GM21825 (cell line): Measurements from ENCODE around the gene IQCH.
"Not testable (repeated sequence)": the region's sequence is repeated elsewhere in the genome, so short reads cannot be mapped to it uniquely, and the experiment has no call there.

Experiments
- ATAC-seq: cut with Tn5 transposase; IDR thresholded peaks from one replicate; pipeline ENCODE4 v1.9.1; 2021; ENCODE audit warnings: mild to moderate bottlenecking, moderate library complexity; ENCODE audit not compliant: unreplicated experiment

Gene IQCH

GRCh38 chr15:67244971-67245478, 9.6 kb upstream of the IQCH start:
- ATAC-seq, result no peak

DNA sequence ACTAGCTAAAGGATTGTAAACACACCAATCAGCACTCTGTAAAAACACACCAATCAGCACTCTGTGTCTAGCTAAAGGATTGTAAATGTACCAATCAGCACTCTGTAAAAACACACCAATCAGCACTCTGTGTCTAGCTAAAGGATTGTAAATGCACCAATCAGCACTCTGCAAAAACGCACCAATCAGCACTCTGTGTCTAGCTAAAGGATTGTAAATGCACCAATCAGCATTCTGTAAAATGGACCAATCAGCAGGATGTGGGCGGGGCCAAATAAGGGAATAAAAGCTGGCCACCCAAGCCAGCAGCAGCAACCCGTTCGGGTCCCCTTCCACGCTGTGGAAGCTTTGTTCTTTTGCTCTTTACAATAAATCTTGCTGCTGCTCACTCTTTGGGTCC, 8.0 kb upstream of the IQCH start:
- not testable (repeated sequence) for ATAC-seq

DNA sequence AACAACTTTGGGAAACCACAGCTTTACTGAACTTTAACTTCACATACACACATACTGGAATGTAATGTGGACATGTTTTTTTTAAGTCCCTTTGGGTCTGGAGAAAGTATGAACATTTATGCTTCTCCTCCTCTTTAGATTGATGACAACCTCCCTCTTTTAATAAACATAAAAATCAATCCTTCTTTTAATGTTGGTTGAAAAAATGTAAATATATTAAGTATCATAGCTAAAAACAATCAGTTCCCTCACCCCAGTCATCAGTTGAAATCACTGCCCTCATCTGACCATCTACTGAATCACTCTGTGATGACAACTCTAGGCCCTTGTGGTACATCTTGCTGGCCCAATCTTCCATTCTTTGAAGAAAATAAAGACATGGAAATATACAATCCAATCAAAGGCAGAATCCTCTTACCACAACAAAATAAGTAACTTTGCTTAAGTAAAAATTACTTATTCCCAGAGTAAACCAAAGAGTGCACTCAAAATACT, 6.5 kb upstream of the IQCH start:
- ATAC-seq, result no peak

GRCh38 chr15:67249830-67250229, 4.8 kb upstream of the IQCH start:
- ATAC-seq, result no peak

GRCh38 chr15:67251318-67251717, 3.3 kb upstream of the IQCH start:
- no peak for ATAC-seq

DNA sequence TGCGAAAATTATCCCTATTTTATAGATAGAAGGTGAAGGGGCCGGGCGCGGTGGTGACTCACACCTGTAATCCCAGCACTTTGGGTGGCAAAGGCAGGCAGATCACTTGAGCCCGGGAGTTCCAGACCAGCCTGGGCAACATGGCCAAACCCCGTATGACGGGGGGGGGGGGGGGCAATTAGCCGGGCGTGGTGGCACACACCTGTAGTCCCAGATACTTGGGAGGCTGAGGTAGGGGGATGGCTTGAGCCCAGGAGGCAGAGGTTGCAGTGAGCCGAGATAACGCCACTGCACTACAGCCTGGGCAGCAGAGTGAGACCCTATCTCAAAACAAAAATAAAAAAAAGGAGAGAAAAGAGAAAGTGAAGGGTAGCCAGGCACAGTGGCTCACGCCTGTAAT, 1.5 kb upstream of the IQCH start:
- no peak for ATAC-seq

- ATAC-seq, result no peak
Observed at GRCh38 chr15:67253549-67254237, 893 bp upstream of the IQCH start.

DNA sequence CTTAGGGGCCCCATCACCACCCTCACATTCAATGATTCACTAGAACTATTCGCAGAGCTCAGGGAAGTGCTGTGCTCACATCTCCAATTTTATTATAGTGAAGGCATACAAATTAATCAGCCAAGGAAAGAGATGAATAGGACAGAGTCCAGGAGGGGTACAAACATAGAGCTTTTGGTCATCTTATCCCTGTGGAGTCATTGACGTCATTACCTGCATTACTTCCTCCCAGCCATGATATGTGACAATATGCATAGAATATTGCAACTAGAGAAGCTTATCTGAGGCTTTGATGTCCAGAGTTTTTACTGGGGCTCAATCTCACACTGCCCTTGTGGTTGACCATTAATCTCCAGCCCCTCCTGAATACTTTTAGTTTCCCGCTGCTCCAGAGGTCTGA, 1.5 kb downstream of the IQCH start:
- no peak for ATAC-seq

DNA sequence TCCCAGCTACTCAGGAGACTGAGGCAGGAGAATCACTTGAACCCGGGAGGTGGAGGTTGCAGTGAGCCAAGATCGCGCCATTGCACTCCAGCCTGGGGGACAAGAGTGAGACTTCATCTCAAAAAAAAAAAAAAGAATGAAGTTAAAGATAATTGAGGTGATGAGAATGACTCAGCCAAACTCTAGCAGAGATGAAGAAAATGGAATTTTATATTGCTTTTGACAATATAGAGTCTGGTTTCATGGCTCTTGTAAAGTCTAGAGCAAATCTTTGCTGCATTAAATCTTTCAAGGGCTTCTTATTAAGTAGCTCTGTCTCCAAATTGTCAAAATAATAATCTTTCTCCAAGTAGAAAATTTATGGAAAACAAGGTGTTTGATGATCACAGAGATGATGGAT, 3.8 kb downstream of the IQCH start:
- ATAC-seq, result not testable (repeated sequence)

- ATAC-seq, result no peak
Observed at GRCh38 chr15:67259379-67259778, 4.8 kb downstream of the IQCH start.

- no peak for ATAC-seq
Observed at GRCh38 chr15:67259806-67260205, 5.2 kb downstream of the IQCH start.

DNA sequence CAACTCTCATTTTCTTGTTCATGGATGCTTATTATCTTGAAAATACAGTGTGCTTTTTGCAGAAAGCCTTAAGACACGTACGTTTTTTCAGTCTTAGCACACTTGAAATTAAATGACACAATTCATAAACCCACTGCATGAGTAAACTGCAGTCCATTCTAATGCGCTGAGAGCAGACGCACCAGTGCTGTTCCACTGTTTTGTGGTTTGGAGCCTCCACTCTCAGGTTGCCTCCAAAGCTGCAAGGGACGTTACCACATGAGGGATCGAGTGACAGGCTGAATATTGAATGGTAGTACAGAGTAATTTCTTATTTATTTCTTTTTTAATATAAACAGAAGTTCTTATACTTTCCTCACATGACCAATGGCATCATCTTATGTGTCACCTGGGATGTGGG, 12.3 kb downstream of the IQCH start:
- ATAC-seq, result no peak

GRCh38 chr15:67267440-67267839, 12.9 kb downstream of the IQCH start:
- no peak for ATAC-seq

DNA sequence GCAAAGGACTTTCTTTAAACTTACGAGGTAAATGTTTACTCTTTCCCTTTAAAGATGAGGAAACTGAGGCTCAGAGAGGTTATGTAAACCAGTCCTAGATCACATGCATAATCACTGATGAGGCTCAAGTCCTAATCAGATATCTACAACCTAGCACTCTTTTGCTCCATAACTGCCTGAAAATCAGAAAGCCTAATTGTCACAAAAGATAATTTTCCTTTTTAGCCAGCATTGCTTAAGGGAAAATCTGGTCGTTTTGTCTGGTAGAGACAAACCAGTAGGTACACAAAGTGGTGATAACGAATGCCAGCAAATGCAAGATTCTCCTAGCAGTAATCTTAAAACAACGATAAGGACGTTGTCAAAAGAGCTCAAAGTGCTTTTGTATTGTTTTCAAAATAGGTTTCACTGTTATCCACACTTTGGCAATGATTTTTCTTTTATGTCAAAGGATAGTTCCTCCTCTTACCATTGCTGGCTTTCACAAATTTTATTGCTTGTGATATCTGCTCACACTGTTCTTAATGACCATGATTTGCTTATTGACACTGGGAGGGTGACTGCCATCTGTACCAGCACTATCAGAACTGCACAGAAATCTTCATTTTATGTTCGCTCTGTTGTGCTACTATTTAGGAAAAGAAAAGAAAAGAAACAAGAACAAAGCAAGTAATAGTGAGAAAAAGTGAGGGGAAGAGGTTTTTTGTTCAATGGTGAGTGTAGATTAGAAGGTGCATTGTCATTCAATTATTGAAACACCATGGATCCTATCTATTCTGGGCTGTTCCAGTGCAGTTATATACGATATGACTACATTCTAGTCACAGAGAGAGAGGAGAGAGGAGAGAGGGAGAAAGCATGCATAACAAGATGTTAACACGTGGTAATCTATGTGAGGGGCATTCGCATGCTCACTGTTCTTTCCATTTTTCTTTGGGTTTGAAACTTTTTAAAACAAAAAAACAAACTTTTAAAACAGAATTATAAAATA, 13.7 kb downstream of the IQCH start:
- ATAC-seq, result no peak

DNA sequence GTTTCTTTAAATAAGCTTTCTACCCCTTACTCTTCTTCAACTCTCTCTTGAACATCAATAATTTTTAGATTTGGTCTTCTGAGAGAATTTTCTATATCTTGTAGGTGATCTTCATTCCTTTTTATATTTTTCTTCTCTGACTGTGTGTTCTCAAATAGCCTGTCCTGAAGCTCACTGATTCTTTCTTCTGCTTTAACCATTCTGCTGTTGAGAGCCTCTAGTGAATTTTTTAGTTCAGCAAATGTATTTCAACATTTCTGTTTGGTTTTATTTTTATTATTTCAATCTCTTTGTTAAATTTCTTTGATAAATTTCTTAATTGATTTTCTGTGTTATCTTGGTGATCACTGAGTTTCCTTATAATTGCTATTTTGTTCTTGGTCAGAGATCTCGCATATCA, 19.6 kb downstream of the IQCH start:
- ATAC-seq, result no peak

GRCh38 chr15:67276666-67277065, 22.1 kb downstream of the IQCH start:
- ATAC-seq, result no peak

DNA sequence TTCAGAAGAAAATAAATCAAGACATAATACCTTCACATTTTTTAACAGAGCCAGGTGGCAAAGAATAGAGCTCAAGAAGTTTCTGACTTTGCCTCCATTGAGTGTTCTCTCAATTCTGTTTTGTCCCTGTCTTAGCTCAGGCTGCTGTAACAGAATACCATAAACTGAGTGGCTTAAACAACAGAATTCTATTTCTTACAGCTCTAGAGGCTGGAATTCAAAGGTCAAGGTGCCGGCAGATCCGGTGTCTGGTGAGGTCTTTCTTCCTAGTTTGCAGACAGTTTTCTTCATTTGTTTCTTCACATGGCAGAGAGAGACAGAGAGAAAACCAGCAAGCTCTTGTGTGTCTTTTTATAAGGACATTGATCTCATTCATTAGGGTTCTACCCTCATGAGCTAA, 25.6 kb downstream of the IQCH start:
- ATAC-seq, result no peak

DNA sequence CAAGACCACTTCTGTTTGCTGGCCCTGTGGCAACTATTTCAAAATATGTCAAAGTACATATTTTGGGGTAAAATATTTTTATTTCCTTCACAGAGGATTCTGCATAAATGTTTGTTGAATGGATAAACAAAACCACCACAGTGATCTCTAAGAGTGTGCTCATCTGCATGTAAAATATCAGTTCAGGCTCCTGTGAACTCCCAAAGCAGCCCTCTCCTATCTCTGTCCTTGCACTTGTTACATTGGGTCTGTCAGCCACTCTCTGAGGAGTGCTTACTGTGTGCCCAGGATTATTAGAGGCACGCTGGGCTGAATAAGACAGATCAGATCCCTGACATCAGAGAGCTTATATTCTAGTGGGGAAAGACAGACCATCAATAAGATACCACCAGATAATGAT, 27.1 kb downstream of the IQCH start:
- ATAC-seq, result no peak

- ATAC-seq, result not testable (repeated sequence)
Observed at GRCh38 chr15:67285625-67286024, 31.0 kb downstream of the IQCH start.

- not testable (repeated sequence) for ATAC-seq
Observed at GRCh38 chr15:67286400-67286799, 31.8 kb downstream of the IQCH start.

GRCh38 chr15:67290319-67290718, 35.7 kb downstream of the IQCH start:
- no peak for ATAC-seq

DNA sequence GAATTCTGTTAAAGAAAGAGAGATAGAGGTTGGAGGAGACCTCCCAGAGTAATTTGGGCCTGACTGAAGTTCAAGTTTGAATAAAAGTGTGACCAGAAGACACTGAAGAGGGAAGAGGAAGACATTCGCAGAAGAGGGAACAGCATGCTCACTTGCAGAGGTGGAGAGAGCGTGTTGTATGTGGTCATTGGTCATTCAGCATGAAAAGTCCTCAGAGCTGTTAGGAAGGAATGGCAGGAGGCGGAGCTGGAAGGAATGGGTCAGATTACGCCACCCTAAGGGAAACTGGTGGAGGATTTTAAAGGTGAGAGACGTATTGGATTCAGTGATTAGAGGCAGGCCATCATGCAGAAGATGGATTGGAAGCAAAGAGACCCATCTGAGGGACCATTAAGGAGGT, 41.6 kb downstream of the IQCH start:
- ATAC-seq, result no peak
